Activated CD4-positive, alpha-beta T cell treated with anti-CD3 and anti-CD28 coated beads for 48 hours (primary cell): ENCODE results near the gene PPP1CA.

Source experiments
- DNase-seq: peaks from one replicate; pipeline ENCODE4 v3.0.0-alpha.2; 2020

PPP1CA gene

DNA sequence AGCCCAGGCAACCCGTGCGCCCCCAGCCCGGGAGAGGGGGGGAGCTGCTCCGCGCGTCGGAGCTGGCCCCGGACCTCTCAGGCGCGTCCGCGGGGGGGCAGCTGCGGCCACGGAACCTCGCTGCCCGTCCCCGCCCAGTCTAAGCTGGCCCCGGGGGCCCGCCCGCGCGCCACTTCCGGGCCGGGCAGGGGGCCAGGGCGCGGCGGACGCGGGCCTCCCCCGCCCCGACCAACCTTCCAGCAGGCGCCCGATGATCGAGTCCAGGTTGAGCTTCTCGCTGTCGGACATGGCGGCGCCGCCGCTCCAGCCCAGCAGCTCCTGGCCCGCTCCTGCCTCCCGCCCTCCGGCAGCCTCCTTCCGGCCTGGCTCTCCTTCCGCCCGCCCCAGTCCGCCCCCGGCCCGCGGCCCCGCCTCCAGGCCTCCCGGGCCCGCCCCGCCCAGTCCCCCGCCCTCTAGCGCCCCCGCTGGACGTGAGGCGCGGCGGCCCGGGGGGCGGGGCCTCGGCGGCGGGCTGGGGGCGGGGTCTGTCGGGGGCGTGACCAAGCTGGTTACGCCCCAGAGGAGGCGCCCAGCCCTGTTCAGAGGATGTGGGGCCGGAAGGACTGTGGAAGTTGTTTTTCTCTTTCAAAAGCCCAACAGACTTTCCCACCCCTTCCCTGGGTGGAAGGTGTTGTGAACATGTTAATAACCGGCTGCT is at the start of gene PPP1CA:
TSS of gene PPP1CA (minus strand) at position 364 of the 697 bp plus-strand sequence. CDS start at position 288, 76 bp downstream.
- DNase-seq = peak; percentile 92

DNA sequence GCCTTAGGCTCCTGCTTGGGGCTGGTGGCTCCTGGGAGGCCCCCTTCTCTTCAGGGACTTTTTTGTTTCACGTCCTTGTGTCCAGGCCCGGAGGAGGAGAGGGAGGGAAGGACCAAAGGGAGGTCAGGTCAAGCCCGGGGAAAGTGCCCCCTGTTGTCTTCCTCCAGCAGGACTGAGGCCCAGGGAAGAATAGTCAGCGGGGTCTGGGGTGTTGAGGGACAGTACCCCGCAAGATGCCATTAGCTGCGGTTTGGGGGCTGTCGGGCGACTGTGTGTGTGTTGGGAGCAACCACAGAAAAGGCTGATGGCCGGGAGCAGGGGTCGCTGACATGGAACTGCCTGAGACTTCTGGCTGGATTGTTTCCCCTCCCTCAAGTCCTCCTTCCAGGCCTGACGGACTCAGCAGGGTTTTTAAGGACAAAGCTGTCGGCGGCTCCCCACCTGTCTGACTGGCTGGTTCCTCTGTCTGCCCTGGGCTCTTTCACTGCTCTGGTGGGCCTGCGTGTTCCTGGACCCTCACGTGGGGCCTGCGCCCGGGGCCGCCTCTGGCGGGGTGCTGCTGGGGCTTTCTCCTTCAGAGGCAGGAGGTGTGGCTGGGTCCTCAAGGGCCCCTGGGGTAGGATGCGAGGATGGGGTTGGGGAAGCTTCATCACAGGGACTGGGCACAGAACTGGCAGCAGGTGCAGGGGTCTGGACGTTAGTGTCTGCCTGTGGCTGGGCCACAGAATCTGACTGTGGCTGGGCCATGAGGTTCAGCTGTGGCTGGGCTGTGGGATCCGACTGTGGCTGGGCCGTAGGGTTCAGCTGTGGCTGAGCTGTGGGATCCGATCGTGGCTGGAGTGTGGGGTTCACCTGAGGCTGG is 49.4 kb upstream of the PPP1CA start:
- no peak for DNase-seq

DNA sequence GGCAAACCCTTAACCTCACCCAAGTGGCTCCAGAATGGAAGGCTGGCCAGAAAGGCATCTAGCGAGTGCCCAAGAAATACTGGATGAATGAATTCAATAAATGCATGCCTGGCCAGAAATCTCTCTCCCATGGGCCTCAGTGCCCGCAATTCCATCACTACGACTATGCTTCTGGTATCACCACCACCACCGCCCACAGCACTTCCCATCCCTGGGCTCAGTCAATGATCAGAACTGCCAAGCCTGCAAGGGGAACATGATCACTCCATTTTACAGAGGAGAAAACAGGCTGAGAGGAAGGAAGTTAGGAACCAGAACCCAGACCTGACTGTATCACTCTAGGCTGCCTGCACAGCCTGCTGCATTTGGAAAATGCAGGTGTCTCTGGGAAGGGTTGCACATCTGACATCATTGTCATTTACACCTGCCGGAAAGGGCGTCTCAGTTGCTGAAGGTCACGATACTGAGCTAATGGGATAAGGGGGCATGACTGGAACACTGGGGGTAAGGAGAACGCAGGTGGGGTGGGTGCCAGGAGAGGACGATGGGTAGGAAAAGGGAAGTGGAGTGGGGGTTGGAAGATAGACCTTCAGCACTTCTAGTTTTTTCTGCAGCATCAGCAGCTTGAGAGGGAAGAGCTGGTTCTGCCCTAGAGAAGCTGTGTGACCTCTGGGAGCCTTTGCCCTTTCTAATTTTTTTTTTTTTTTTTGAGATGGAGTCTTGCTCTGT is 47.6 kb upstream of the PPP1CA start:
- DNase-seq = no peak

DNA sequence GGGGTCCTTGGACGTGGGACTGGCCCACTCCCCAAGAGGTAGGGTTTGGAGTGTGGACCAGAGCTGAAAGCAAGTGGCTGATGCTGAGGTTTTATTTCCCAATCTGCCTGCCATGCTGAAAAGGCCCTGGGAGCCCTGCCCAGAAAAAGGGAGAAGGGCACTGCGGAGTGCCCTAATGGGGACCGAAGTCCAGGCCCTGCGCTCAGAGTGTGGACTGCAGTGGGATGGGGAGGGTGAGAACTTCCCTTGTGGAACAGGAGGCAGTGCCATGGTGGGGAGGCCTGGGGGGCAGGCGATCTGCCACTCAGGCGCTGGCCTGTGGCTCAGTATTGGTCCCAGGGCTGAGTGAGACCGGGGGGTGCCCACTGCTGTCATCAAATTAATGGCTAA is 46.6 kb upstream of the PPP1CA start:
- DNase-seq = no peak

DNA sequence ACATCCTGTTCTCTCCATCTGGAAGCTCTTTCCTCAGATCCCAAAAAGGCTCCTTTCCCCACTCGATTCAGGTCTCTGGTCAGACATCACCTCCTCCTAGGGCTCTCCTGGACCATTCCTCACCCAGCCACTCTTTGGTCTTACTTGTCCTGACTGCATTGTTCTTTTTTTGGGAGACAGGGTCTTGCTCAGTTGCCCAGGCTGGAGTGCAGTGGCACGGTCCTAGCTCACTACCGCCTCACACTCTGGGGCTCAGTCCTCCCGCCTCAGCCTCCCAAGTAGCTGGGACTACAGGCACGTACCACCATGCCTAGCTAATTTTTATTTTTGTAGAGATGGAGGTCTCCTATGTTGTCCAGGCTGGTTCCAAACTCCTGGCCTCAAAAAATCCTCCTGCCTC is 43.9 kb upstream of the PPP1CA start:
- DNase-seq = no peak

DNA sequence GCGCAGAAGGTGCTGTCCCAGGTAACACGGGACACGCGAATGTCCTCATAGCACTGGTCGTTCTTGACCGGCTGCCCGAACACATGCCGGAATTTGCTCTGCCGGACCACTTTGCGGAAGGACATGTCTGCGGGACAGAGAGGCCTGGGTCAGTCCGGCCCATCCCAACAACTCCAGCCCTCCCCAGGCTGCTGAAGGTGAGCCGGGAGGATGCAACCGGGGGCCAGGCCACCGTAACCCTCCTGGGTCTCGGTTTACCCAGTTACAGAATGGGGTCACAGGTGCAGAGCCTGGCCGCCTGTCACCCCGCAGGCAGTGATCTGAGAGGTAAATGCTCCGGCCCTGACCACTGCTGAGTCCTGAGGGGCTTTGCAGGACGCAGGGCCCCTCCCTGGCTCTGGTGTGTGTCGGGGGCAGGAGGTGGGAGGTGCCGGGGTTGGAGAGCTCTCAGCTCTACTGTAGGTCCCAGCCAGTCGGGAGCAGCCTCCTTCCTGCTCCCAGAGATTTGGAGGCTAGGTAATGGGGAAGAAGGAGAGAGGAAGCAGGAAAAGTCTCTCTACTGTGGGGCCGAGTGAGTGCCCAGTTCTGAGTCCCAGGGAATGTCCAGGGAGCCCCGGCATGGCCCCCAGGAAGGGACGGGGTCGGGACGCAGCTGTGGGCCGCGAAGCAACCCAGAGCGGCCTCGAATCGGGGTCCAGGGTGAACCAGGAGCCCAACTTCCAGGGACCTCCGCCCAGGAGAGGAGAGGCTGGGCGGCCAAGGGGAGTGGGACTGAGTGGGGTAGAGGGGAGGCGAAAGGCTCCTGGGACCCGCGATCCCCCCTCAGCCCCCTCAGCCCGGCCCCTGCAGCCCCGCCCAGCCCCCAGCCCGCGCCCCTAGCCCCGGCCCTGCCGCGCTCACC is 41.1 kb upstream of the PPP1CA start:
- no peak for DNase-seq

DNA sequence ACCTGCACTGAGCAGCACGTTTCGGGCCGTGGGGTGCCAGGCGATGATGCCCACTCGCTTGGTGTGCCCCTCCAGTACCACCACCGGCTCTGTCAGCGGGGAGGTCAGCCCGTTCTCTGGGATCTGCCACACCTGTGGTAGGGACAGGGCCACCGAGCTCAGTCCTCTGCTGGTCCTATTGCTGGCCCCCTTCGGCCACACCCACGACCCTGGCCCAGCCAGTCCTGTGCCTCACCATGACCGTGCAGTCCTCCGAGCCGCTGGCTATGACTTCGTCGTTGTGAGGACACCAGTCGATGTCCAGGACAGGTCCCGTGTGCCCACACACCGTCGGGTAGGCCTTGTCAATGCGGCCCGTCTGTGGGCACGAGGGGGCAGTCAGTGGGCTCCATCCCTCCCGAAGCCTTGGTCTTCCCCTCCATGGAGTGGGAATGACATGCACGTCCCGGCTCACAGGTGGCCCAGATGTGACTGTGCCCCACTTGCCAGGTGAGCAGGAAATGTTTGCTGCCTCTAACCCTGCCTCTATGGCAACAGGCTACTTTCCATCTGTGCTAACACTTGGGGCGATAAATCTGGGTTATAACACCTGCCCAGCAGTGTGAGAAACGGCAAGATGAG is 40.2 kb upstream of the PPP1CA start:
- no peak for DNase-seq

DNA sequence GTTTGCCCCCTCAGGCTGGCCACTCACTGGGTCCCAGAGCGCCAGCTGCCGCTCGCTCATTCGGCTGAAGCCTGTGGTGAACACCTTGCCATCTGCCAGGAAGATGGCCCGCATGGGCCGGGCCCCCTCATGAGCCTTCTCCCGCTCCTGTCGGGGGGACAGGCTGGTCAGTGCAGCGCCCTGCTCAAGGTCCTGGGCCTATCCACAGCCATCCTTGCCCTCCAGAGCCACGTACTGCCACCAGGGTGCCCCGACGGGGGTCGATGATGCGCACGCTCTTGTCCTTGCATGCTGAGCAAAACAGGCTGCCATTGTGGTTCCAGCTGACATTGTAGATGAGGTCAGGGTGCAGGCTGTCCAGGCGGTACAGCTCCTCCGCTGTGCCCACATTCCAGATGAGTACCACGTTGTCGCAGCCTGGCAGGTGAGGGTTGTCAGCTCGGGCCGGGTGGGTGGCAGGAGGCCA is 39.5 kb upstream of the PPP1CA start:
- no peak for DNase-seq

DNA sequence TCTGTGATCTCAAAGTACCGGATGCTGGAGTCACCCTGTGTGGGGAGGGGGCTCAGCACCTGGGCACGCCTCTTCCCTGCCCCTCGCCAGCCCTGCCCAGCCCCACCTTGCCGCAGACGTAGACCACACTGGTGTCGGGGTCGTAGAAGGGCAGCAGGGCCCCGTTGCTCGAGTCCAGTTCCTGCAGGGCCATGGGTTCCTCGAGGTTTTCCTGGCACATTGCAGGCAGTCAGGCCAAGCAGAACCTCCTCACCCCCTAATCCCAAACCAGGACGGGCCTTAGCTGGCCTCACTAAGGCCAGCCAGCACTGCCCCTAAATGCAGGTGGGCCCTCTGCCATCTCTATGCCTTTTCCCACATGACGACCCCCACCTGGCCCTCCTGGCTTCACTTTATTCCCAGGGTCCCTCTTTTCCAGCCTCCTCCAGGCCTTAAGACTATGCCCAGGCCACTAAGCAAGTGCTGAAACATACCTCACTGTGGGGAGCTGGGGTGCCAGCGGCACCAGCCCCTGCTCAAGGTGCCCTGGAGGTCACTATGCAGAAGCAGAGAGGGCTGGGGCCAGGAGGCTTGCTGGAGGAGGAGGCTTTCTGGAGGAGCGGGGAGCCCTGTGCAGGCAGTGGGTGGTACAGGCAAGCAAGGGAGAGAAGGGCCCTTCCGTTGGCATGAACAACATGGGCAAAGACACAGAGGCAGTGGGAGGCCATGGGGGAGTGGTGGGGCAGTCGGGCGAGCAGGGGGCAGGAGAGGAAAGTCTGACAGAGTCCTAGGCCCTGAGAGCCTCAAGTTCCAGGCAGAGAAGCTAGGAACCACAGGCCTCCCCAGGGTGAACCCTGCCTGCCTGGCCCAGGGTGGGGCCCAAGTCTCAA is 38.8 kb upstream of the PPP1CA start:
- no peak for DNase-seq

DNA sequence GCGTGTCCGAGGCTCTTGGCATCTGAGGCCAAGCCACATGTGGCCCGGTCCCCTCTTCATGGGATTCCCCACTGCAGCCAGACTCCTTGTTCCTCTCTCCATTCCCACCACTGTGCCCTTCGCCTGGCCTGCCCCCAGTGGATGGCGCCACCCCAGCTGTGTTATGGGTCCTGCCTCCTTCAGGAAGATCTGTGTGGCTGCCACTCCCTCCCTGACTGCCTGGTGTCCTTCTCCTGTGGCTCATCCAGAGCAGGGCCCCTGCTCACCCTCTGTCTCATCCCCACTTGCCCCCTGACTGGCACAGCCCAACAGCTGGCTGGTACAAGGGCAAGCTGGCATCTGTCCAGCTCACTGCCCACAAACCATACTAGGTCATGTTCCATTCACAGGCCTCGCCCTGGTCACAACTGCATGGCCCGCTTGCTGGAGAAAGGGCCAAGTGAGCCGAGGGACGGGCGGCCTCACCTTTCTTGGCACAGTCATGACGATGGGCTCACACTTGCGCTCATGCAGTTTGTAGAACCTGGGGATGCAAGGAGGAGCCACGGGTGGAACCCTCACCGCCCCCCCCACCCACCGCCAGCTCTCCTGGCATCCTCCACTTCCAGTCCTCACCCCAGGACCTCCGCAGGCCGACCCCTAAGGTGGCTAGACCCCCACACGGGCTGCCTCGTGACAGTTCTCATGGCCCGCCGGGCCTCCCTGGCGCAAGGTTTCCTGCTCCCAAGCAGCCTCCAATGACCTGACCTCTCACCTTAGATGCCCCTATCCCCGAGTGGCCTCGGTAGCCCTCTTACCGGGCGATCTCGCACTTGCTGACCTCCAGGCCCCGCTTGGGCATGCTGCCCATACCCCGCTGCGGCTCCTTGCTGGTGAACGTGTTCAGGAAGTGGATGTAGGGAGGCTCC is 37.9 kb upstream of the PPP1CA start:
- peak; percentile 65 for DNase-seq

DNA sequence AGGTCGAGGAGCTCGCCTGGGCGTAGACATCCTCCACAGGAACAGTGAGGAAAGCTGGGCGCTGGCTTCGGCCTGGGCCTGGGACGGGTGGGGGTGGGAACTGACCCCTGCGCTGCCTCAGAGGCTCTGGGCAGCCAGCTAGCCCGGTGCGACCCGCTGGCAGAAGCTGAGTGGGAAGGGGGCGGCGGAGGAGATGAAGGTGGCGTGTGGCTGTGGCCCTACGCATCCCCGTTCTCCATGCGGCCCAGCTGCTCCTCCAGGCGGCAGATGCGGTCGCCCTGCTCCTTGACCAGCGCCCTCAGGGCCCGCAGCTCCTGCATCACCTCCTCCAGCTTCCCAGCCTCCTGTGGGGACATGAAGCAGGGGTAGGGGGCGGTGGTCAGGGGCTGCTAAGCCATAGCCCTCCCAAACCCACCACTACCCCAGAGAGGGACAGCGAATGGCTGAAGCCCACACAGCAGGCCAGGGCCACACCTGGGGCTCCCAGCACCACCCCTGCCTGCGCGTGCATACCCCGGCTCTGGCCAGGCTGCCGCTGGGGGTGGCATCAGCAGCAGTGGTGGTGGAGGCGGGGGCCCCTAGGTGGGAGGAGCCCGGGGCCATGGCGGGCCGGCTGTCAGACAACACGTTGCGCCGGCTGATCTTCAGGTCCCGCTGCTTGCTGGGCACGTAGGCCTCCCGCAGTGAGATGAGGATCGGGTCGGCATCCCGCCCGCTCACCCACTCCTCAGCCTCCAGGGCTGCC is 36.7 kb upstream of the PPP1CA start:
- peak; percentile 91 for DNase-seq

DNA sequence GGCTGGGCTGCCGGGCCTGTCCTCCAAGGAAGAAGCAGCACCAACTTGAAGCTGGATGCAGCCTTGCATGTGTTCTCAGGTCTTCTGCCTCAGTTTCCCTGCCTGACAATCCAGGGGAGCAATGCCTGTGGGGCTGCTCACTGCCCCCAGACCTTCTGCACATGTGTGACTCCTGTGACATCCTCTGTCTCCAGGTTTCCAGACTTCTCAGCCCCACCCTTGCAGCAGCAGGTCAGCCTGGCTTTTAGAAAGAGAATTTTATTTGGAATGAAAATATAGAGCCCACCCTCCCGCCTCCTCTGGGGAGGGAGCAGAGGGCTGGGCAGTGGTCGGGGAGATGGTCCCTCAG is 36.1 kb upstream of the PPP1CA start:
- DNase-seq = no peak

DNA sequence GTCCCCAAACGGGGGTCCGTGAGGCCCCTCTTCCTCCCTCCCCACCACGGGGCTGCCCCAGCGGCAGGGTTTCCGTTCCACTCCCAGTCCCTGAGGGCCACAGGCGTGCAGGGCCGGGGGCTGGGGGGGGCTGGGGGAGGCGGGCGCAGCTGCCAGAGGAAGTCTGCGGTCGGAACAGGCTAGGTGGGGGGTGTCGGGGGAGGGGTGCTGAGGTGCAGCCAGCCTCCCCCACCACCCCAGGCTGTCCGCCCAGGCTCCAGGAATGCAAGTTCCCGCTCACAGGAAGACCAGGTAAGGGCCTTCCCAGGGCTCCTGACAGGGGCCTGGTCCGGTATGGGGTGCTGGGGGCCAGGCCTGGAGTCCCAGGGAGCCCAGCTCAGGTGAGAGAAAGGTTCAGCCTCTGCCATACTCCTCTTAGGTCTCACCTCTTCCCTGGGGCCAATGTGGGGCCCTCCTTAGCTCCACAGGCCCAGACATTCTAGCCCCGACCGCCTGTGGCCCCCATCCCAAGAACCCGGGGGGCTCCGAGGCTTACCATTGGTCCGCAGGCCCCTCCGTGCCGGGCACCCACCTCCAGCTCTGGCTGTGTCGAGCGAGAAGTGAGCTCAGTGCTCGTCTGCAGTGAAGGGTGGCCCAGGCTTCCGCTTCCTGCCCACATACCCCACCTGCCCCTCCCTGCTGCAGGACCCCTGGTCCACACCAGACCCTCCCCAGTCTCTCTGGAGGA is 35.6 kb upstream of the PPP1CA start, which contains the start of gene PTPRCAP:
TSS of gene PTPRCAP (minus strand) at position 601 of the 727 bp plus-strand sequence. CDS start at position 538, 63 bp downstream.
- peak; percentile 70 for DNase-seq

DNA sequence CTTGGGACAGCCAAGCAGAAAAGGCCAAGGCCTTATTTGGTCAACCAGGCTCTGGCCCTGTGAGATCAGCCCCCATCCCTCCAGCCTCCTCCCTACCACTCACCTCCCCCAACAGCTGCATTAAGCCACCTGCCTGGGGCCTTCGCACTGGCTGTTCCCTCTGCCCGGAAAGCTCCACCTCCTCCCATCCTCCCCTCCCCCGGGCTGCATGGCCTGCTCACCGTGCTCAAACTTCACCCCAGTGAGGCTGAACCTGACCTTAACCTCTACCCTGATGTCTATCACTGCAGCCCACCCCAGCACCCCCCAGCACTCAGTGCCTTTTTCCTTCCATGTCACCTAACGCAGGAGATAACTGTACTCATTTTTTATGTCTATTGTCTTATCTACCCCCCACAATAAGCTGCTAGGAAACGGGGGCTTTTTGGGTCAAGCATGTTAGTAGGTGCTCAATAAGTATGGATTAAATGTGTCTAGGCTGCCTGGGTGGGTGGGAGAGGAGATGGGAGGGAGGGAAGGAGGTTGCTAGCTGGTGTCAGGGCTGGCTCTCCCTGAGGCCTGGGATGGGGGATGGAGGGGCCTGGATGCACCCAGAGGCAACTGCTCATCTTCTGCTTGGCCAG is 34.9 kb upstream of the PPP1CA start:
- peak; percentile 87 for DNase-seq

DNA sequence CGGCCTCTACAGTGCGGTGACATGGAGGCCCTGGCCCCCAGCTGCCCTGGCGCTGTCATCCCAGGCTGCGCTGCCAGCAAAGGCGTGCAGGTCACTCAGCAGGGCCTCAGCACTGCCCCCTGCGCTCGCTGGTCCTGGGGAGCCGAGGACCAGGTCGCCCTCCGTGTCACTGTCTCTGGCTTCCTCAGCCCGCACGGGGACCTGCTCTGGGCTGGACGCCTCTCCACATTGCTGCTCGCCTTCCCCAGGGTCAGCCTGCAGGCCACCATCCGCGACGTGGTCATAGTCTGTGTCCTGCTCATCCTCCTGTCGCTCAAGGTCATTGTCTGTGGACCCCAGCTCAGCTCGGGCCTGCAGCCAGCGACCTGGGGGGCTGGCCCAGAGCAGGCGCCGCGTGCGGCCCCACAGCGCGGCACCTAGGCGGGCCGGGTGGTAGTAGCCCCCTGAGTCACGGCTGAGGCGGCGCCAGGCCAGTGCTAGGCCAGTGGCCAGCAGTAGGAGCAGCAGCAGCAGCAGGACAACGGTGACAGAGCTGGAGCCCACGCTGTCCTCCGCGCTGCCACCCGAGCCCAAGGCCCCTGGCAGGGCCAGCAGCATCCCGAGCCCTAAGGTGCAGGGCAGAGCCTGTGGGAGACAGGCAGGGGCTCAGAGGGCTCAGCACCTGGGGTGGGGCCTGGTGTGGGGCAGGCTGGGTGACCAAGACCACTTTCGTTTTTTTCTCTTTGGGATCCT is 34.2 kb upstream of the PPP1CA start:
- DNase-seq = no peak

DNA sequence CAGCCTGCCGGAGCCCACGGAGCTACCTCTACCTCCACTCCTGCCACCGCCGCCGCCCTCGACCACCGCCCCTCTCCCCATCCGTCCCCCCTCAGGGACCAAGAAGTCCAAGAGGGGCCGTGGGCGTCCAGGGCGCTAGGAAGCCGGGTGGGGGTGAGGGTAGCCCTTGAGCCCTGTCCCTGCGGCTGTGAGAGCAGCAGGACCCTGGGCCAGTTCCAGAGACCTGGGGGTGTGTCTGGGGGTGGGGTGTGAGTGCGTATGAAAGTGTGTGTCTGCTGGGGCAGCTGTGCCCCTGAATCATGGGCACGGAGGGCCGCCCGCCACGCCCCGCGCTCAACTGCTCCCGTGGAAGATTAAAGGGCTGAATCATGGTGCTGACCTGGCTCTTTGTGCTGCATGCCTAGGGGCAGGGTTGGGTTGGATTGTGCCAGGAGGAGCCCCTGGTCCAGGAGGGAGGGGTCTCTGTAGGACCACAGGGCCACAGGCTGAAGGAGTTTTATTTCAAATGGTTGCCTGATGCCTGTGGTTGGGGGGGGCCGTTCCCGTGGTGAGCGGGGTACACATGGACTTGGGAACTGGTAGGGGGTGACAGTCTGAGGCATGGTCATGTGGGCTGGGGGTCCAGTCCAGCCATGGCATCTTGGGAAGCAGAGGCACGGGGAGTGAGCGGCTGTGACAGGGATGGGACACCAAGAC is 33.5 kb upstream of the PPP1CA start:
- DNase-seq = no peak
